ENCODE measurements around the gene ST8SIA4. TPM values are rescaled to one million over a fixed set of nuclear protein-coding genes. Genes with fewer than 3 reads are reported as not detected.

Gene ST8SIA4
- total RNA-seq, 1 donor from 2014 or later: 6.3 TPM

- H3K9ac ChIP-seq (ENCODE audit: low read depth in 1 of 3, low read length in 3 of 3): no peak overlapping the region
- no peaks in the 10 kb centered on the region for H3K9me3 ChIP-seq (ENCODE audit: control insufficient read depth in 3 of 3, low read length in 3 of 3)
- H3K27me3 ChIP-seq (ENCODE audit: control insufficient read depth in 3 of 3, insufficient read depth in 3 of 3, low read length in 3 of 3): no peaks in the 10 kb centered on the region
- H3K4me1 ChIP-seq (ENCODE audit: control insufficient read depth in 3 of 3, insufficient read depth in 3 of 3, low read length in 3 of 3): no peaks in the 10 kb centered on the region
- H3K36me3 ChIP-seq (ENCODE audit: control insufficient read depth in 3 of 3, insufficient read depth in 3 of 3, low read length in 3 of 3): no peaks in the 10 kb centered on the region
- H3K27ac ChIP-seq (ENCODE audit: low read depth, low read length): no peak overlapping the region
- H3K4me3 ChIP-seq (ENCODE audit: low read length in 3 of 3): no peak overlapping the region
Measured at GRCh38 chr5:100872408-100873190, 30.5 kb downstream of the ST8SIA4 start.

- Histone ChIP-seq H3K4me3 (ENCODE audit: low read length in 3 of 3) (no peak overlapping the region), H3K9ac (ENCODE audit: low read depth in 1 of 3, low read length in 3 of 3) (no peak overlapping the region), H3K27ac (ENCODE audit: low read depth, low read length) (no peak overlapping the region), H3K36me3 (ENCODE audit: control insufficient read depth in 3 of 3, insufficient read depth in 3 of 3, low read length in 3 of 3) (no peaks in the 10 kb centered on the region), H3K4me1 (ENCODE audit: control insufficient read depth in 3 of 3, insufficient read depth in 3 of 3, low read length in 3 of 3) (no peaks in the 10 kb centered on the region), H3K9me3 (ENCODE audit: control insufficient read depth in 3 of 3, low read length in 3 of 3) (no peaks in the 10 kb centered on the region), H3K27me3 (ENCODE audit: control insufficient read depth in 3 of 3, insufficient read depth in 3 of 3, low read length in 3 of 3) (no peaks in the 10 kb centered on the region)
Measured at GRCh38 chr5:100867039-100867562, 36.0 kb downstream of the ST8SIA4 start.

- H3K9ac ChIP-seq (ENCODE audit: low read depth in 1 of 3, low read length in 3 of 3): no peak overlapping the region
- H3K27me3 ChIP-seq (ENCODE audit: control insufficient read depth in 3 of 3, insufficient read depth in 3 of 3, low read length in 3 of 3): no peaks in the 10 kb centered on the region
- H3K4me3 ChIP-seq (ENCODE audit: low read length in 3 of 3): no peak overlapping the region
- H3K4me1 ChIP-seq (ENCODE audit: control insufficient read depth in 3 of 3, insufficient read depth in 3 of 3, low read length in 3 of 3): no peaks in the 10 kb centered on the region
- no peak overlapping the region for H3K27ac ChIP-seq (ENCODE audit: low read depth, low read length)
- no peaks in the 10 kb centered on the region for H3K36me3 ChIP-seq (ENCODE audit: control insufficient read depth in 3 of 3, insufficient read depth in 3 of 3, low read length in 3 of 3)
- no peaks in the 10 kb centered on the region for H3K9me3 ChIP-seq (ENCODE audit: control insufficient read depth in 3 of 3, low read length in 3 of 3)
Measured at GRCh38 chr5:100864931-100865330, 38.2 kb downstream of the ST8SIA4 start.

GRCh38 chr5:100863739-100864138, 39.3 kb downstream of the ST8SIA4 start:
- Histone ChIP-seq H3K9ac (ENCODE audit: low read depth in 1 of 3, low read length in 3 of 3) (no peak overlapping the region), H3K4me3 (ENCODE audit: low read length in 3 of 3) (no peak overlapping the region), H3K36me3 (ENCODE audit: control insufficient read depth in 3 of 3, insufficient read depth in 3 of 3, low read length in 3 of 3) (no peaks in the 10 kb centered on the region), H3K27me3 (ENCODE audit: control insufficient read depth in 3 of 3, insufficient read depth in 3 of 3, low read length in 3 of 3) (no peaks in the 10 kb centered on the region), H3K27ac (ENCODE audit: low read depth, low read length) (no peak overlapping the region), H3K4me1 (ENCODE audit: control insufficient read depth in 3 of 3, insufficient read depth in 3 of 3, low read length in 3 of 3) (no peaks in the 10 kb centered on the region), H3K9me3 (ENCODE audit: control insufficient read depth in 3 of 3, low read length in 3 of 3) (no peaks in the 10 kb centered on the region)

- Histone ChIP-seq H3K27me3 (ENCODE audit: control insufficient read depth in 3 of 3, insufficient read depth in 3 of 3, low read length in 3 of 3) (no peaks in the 10 kb centered on the region), H3K9ac (ENCODE audit: low read depth in 1 of 3, low read length in 3 of 3) (no peak overlapping the region), H3K36me3 (ENCODE audit: control insufficient read depth in 3 of 3, insufficient read depth in 3 of 3, low read length in 3 of 3) (no peaks in the 10 kb centered on the region)
Measured at GRCh38 chr5:100861148-100861547, 41.9 kb downstream of the ST8SIA4 start.

GRCh38 chr5:100860407-100860806, 42.7 kb downstream of the ST8SIA4 start:
- H3K4me1 ChIP-seq (ENCODE audit: control insufficient read depth in 3 of 3, insufficient read depth in 3 of 3, low read length in 3 of 3): no peaks in the 10 kb centered on the region
- H3K9ac ChIP-seq (ENCODE audit: low read depth in 1 of 3, low read length in 3 of 3): no peak overlapping the region
- no peaks in the 10 kb centered on the region for H3K36me3 ChIP-seq (ENCODE audit: control insufficient read depth in 3 of 3, insufficient read depth in 3 of 3, low read length in 3 of 3)
- no peak overlapping the region for H3K27ac ChIP-seq (ENCODE audit: low read depth, low read length)
- H3K4me3 ChIP-seq (ENCODE audit: low read length in 3 of 3): no peak overlapping the region
- H3K27me3 ChIP-seq (ENCODE audit: control insufficient read depth in 3 of 3, insufficient read depth in 3 of 3, low read length in 3 of 3): no peaks in the 10 kb centered on the region
- H3K9me3 ChIP-seq (ENCODE audit: control insufficient read depth in 3 of 3, low read length in 3 of 3): no peaks in the 10 kb centered on the region

More at GRCh38 chr5:100861148-100861547, 41.9 kb downstream of the ST8SIA4 start:
- H3K4me3 ChIP-seq (ENCODE audit: low read length in 3 of 3): no peak overlapping the region
- no peaks in the 10 kb centered on the region for H3K9me3 ChIP-seq (ENCODE audit: control insufficient read depth in 3 of 3, low read length in 3 of 3)
- H3K4me1 ChIP-seq (ENCODE audit: control insufficient read depth in 3 of 3, insufficient read depth in 3 of 3, low read length in 3 of 3): no peaks in the 10 kb centered on the region
- no peak overlapping the region for H3K27ac ChIP-seq (ENCODE audit: low read depth, low read length)

GRCh38 chr5:100858987-100859545, 44.0 kb downstream of the ST8SIA4 start:
- Histone ChIP-seq H3K9ac (ENCODE audit: low read depth in 1 of 3, low read length in 3 of 3) (no peak overlapping the region), H3K4me1 (ENCODE audit: control insufficient read depth in 3 of 3, insufficient read depth in 3 of 3, low read length in 3 of 3) (peaks cover 0 to 4% (median 0%) of the 10 kb centered on the region in 3 donors), H3K4me3 (ENCODE audit: low read length in 3 of 3) (no peak overlapping the region), H3K36me3 (ENCODE audit: control insufficient read depth in 3 of 3, insufficient read depth in 3 of 3, low read length in 3 of 3) (no peaks in the 10 kb centered on the region), H3K27ac (ENCODE audit: low read depth, low read length) (no peak overlapping the region), H3K27me3 (ENCODE audit: control insufficient read depth in 3 of 3, insufficient read depth in 3 of 3, low read length in 3 of 3) (no peaks in the 10 kb centered on the region), H3K9me3 (ENCODE audit: control insufficient read depth in 3 of 3, low read length in 3 of 3) (no peaks in the 10 kb centered on the region)

GRCh38 chr5:100856462-100856861, 46.6 kb downstream of the ST8SIA4 start:
- no peaks in the 10 kb centered on the region for H3K36me3 ChIP-seq (ENCODE audit: control insufficient read depth in 3 of 3, insufficient read depth in 3 of 3, low read length in 3 of 3)
- H3K9ac ChIP-seq (ENCODE audit: low read depth in 1 of 3, low read length in 3 of 3): no peak overlapping the region
- no peak overlapping the region for H3K27ac ChIP-seq (ENCODE audit: low read depth, low read length)
- H3K27me3 ChIP-seq (ENCODE audit: control insufficient read depth in 3 of 3, insufficient read depth in 3 of 3, low read length in 3 of 3): no peaks in the 10 kb centered on the region
- peaks cover 0 to 4% (median 0%) of the 10 kb centered on the region in 3 donors for H3K4me1 ChIP-seq (ENCODE audit: control insufficient read depth in 3 of 3, insufficient read depth in 3 of 3, low read length in 3 of 3)
- no peak overlapping the region for H3K4me3 ChIP-seq (ENCODE audit: low read length in 3 of 3)
- no peaks in the 10 kb centered on the region for H3K9me3 ChIP-seq (ENCODE audit: control insufficient read depth in 3 of 3, low read length in 3 of 3)

- H3K9ac ChIP-seq (ENCODE audit: low read depth in 1 of 3, low read length in 3 of 3): no peak overlapping the region
- peaks cover 0 to 4% (median 0%) of the 10 kb centered on the region in 3 donors for H3K4me1 ChIP-seq (ENCODE audit: control insufficient read depth in 3 of 3, insufficient read depth in 3 of 3, low read length in 3 of 3)
- H3K27me3 ChIP-seq (ENCODE audit: control insufficient read depth in 3 of 3, insufficient read depth in 3 of 3, low read length in 3 of 3): no peaks in the 10 kb centered on the region
- no peak overlapping the region for H3K27ac ChIP-seq (ENCODE audit: low read depth, low read length)
- H3K9me3 ChIP-seq (ENCODE audit: control insufficient read depth in 3 of 3, low read length in 3 of 3): no peaks in the 10 kb centered on the region
- H3K4me3 ChIP-seq (ENCODE audit: low read length in 3 of 3): no peak overlapping the region
- H3K36me3 ChIP-seq (ENCODE audit: control insufficient read depth in 3 of 3, insufficient read depth in 3 of 3, low read length in 3 of 3): no peaks in the 10 kb centered on the region
Measured at GRCh38 chr5:100855937-100856430, 47.1 kb downstream of the ST8SIA4 start.

- no peaks in the 10 kb centered on the region for H3K36me3 ChIP-seq (ENCODE audit: control insufficient read depth in 3 of 3, insufficient read depth in 3 of 3, low read length in 3 of 3)
- H3K27ac ChIP-seq (ENCODE audit: low read depth, low read length): peak overlapping the region; percentile 23
- peaks cover 0 to 4% (median 0%) of the 10 kb centered on the region in 3 donors for H3K4me1 ChIP-seq (ENCODE audit: control insufficient read depth in 3 of 3, insufficient read depth in 3 of 3, low read length in 3 of 3)
- no peak overlapping the region for H3K4me3 ChIP-seq (ENCODE audit: low read length in 3 of 3)
- H3K9ac ChIP-seq (ENCODE audit: low read depth in 1 of 3, low read length in 3 of 3): no peak overlapping the region
- no peaks in the 10 kb centered on the region for H3K27me3 ChIP-seq (ENCODE audit: control insufficient read depth in 3 of 3, insufficient read depth in 3 of 3, low read length in 3 of 3)
- H3K9me3 ChIP-seq (ENCODE audit: control insufficient read depth in 3 of 3, low read length in 3 of 3): no peaks in the 10 kb centered on the region
Measured at GRCh38 chr5:100855295-100855694, 47.8 kb downstream of the ST8SIA4 start.
